HepG2 (cell line): ENCODE results near the gene DQX1. TPM values are rescaled to one million over a fixed set of nuclear protein-coding genes. Genes with fewer than 3 reads are reported as not detected.

Experiments used
- ARNT2 ChIP-seq: sonication (generic); formaldehyde crosslinking; IDR thresholded peaks from 2 replicates; pipeline ENCODE4 v1.8.0; 2022; ENCODE audit warnings: mild to moderate bottlenecking, low read depth, missing genetic modification reagents, moderate library complexity
- ASH2L ChIP-seq: fragments of 300-600, 200-600 bp; sonication (generic); IDR thresholded peaks from 2 replicates; pipeline ENCODE4 v1.7.0; 2017; ENCODE audit warnings: low read depth, mild to moderate bottlenecking, moderate library complexity, mixed read lengths, low read length; ENCODE audit not compliant: insufficient read length
- BHLHE40 ChIP-seq: IDR thresholded peaks from 2 replicates; pipeline ENCODE4 v1.6.1; 2011; ENCODE audit warnings: low read length, improper control_type of control experiment
- DR1 ChIP-seq: sonication (generic); formaldehyde crosslinking; IDR thresholded peaks from 2 replicates; pipeline ENCODE4 v1.8.0; 2021; ENCODE audit warnings: mild to moderate bottlenecking, missing genetic modification reagents, inconsistent platforms
- EHMT2 ChIP-seq: fragments of 200-600 bp; sonication (generic); IDR thresholded peaks from 2 replicates; pipeline ENCODE4 v1.7.0; 2017; ENCODE audit warnings: antibody characterized with exemption, low read depth, low read length, borderline replicate concordance
- JDP2 ChIP-seq: sonication (generic); formaldehyde crosslinking; IDR thresholded peaks from 2 replicates; pipeline ENCODE4 v1.8.1; 2022; ENCODE audit warnings: missing genetic modification reagents, borderline replicate concordance
- MXD1 ChIP-seq: sonication (generic); formaldehyde crosslinking; IDR thresholded peaks from 2 replicates; pipeline ENCODE4 v1.4.0; 2020; ENCODE audit warnings: mild to moderate bottlenecking, missing genetic modification reagents
- NFE2L2 ChIP-seq: fragments of 150-350 bp; IDR thresholded peaks from 2 replicates; pipeline ENCODE4 v1.6.1; 2014; ENCODE audit warnings: low read length
- NFKBIZ ChIP-seq: IDR thresholded peaks from 2 replicates; pipeline ENCODE4 v1.6.1; 2018; ENCODE audit warnings: missing genetic modification reagents, missing compliant biosample characterization
- POGK ChIP-seq: sonication (generic); formaldehyde crosslinking; conservative IDR thresholded peaks from 2 replicates; pipeline ENCODE4 v1.8.0; 2022; ENCODE audit warnings: mild to moderate bottlenecking, moderate library complexity, missing genetic modification reagents
- POLR2AphosphoS2 ChIP-seq: IDR thresholded peaks from 2 replicates; pipeline ENCODE4 v1.6.1; 2011; ENCODE audit warnings: low read depth, low read length, improper control_type of control experiment
- SETDB1 ChIP-seq: sonication (generic); formaldehyde crosslinking; IDR thresholded peaks from 2 replicates; pipeline ENCODE4 v1.5.1; 2020; ENCODE audit warnings: missing genetic modification reagents, mild to moderate bottlenecking, borderline replicate concordance
- SOX5 ChIP-seq: IDR thresholded peaks from 2 replicates; pipeline ENCODE4 v1.6.1; 2016; ENCODE audit warnings: borderline replicate concordance
- TCF7 ChIP-seq: sonication (generic); IDR thresholded peaks from 2 replicates; pipeline ENCODE4 v1.6.1; 2016; ENCODE audit warnings: antibody characterized with exemption, low read depth
- TEF ChIP-seq: sonication (generic); formaldehyde crosslinking; IDR thresholded peaks from 2 replicates; pipeline ENCODE4 v1.5.0; 2020; ENCODE audit warnings: missing genetic modification reagents
- ZBTB1 ChIP-seq: sonication (generic); formaldehyde crosslinking; IDR thresholded peaks from 2 replicates; pipeline ENCODE4 v1.4.0; 2020; ENCODE audit warnings: missing genetic modification reagents, borderline replicate concordance
- ZBTB46 ChIP-seq: sonication (generic); formaldehyde crosslinking; IDR thresholded peaks from 2 replicates; pipeline ENCODE4 v1.4.0; 2020; ENCODE audit warnings: mild to moderate bottlenecking, missing genetic modification reagents, borderline replicate concordance
- ZIK1 ChIP-seq: sonication (generic); formaldehyde crosslinking; IDR thresholded peaks from 2 replicates; pipeline ENCODE4 v1.5.0; 2020; ENCODE audit warnings: mild to moderate bottlenecking, low read depth, missing genetic modification reagents, borderline replicate concordance
- ZNF33A ChIP-seq: sonication (generic); formaldehyde crosslinking; IDR thresholded peaks from 2 replicates; pipeline ENCODE4 v1.5.1; 2020; ENCODE audit warnings: missing genetic modification reagents, mild to moderate bottlenecking, moderate library complexity, borderline replicate concordance
- ZNF460 ChIP-seq: sonication (generic); formaldehyde crosslinking; IDR thresholded peaks from 2 replicates; pipeline ENCODE4 v1.5.1; 2020; ENCODE audit warnings: missing genetic modification reagents, mild to moderate bottlenecking, borderline replicate concordance
- ZNF75D ChIP-seq: sonication (generic); formaldehyde crosslinking; IDR thresholded peaks from 2 replicates; pipeline ENCODE4 v1.8.1; 2023; ENCODE audit warnings: missing genetic modification reagents, mild to moderate bottlenecking, borderline replicate concordance
- ZNF784 ChIP-seq: sonication (generic); formaldehyde crosslinking; IDR thresholded peaks from 2 replicates; pipeline ENCODE4 v1.5.1; 2020; ENCODE audit warnings: missing genetic modification reagents, mild to moderate bottlenecking, borderline replicate concordance
- ZNF790 ChIP-seq: sonication (generic); formaldehyde crosslinking; IDR thresholded peaks from 2 replicates; pipeline ENCODE4 v1.8.0; 2022; ENCODE audit warnings: missing genetic modification reagents, mild to moderate bottlenecking, borderline replicate concordance
- polyA plus RNA-seq, 8 experiments: library from polyadenylated mRNA; depleted of rRNA in 3 of 8; stranded (reverse) in 7 of 8; unstranded in 1 of 8; fragments of >200 nt; fragmentation: Illumina TruSeq in 4 of 8; extraction: Trizol in 4 of 8; gene quantifications; 2 replicates each; pipeline versions ENCODE4 v1.2.1 to v1.2.3, GENCODE V29; 2011 to 2016; ENCODE audit warnings: low read depth in 4 of 8, missing spikeins in 1 of 8, mixed read lengths in 1 of 8; ENCODE audit not compliant: insufficient read depth in 1 of 8
- total RNA-seq, 5 experiments: library from RNA; depleted of rRNA; stranded (reverse); fragments of >200 nt; fragmentation: Illumina TruSeq; extraction: Trizol; gene quantifications; 2 replicates each; pipeline ENCODE4 v1.2.3, GENCODE V29; 2016; ENCODE audit warnings: low read depth in 1 of 5

Gene DQX1
- total and polyA plus RNA-seq, 2 of the 13 experiments (the other 11 are each of a cell fraction or from before 2014, with no cell fraction given) = 27.6 to 89.8 TPM

- TF ChIP-seq TEF = peak; percentile 21; the same call in 1 of the 2 replicates
- TF ChIP-seq ZNF75D (CRISPR knock-in tag) = no peak
- TF ChIP-seq ZIK1 (CRISPR knock-in tag) = peak; percentile 54; the same call in 1 of the 2 replicates
- no peak for TF ChIP-seq ZBTB1 (CRISPR knock-in tag)
- 0 out of 2 replicates have a peak, but pooled peaks have one; percentile 68 for TF ChIP-seq NFKBIZ (CRISPR knock-in tag)
- no peak for TF ChIP-seq ZBTB46
- peak; percentile 37; the same call in 1 of the 2 replicates for TF ChIP-seq DR1 (CRISPR knock-in tag)
- TF ChIP-seq BHLHE40 = peak; percentile 38; the same call in 1 of the 2 replicates
- peak; percentile 47 for TF ChIP-seq ASH2L
- peak; percentile 46 for TF ChIP-seq ARNT2 (CRISPR knock-in tag)
- no peak for TF ChIP-seq NFE2L2
- no peak for TF ChIP-seq JDP2 (CRISPR knock-in tag)
- TF ChIP-seq ZNF33A (CRISPR knock-in tag) = no peak
- peak; percentile 88 for TF ChIP-seq POLR2AphosphoS2
- no peak for TF ChIP-seq ZNF790 (CRISPR knock-in tag)
- TF ChIP-seq TCF7 = peak; percentile 29; the same call in 1 of the 2 replicates
- TF ChIP-seq MXD1 (CRISPR knock-in tag) = no peak; the same call in 1 of the 2 replicates
- TF ChIP-seq ZNF460 (CRISPR knock-in tag) = no peak
- 0 out of 2 replicates have a peak, but pooled peaks have one; percentile 33 for TF ChIP-seq POGK (CRISPR knock-in tag)
- TF ChIP-seq EHMT2 = no peak
- TF ChIP-seq ZNF784 (CRISPR knock-in tag) = peak; percentile 71; the same call in 1 of the 2 replicates
- TF ChIP-seq SETDB1 = no peak
- peak; percentile 67 for TF ChIP-seq SOX5 (CRISPR knock-in tag)
These were observed at the start of gene DQX1 (continued) for GRCh38 chr2:74525717-74526648.
